Measurements from ENCODE around the gene FSTL4. TPM values are rescaled to one million over a fixed set of nuclear protein-coding genes. Genes with fewer than 3 reads are reported as not detected.

Gene FSTL4
- total and polyA plus RNA-seq, 12 donors = 0.01 to 0.42 (median 0.38) TPM; not detected in 6

GRCh38 chr5:133370036-133370831 lies 242.1 kb downstream of the FSTL4 start:
- ATAC-seq (peak in 1 of 8 donors; percentile 19), DNase-seq (no peak)
- TF ChIP-seq, protein P1, sequence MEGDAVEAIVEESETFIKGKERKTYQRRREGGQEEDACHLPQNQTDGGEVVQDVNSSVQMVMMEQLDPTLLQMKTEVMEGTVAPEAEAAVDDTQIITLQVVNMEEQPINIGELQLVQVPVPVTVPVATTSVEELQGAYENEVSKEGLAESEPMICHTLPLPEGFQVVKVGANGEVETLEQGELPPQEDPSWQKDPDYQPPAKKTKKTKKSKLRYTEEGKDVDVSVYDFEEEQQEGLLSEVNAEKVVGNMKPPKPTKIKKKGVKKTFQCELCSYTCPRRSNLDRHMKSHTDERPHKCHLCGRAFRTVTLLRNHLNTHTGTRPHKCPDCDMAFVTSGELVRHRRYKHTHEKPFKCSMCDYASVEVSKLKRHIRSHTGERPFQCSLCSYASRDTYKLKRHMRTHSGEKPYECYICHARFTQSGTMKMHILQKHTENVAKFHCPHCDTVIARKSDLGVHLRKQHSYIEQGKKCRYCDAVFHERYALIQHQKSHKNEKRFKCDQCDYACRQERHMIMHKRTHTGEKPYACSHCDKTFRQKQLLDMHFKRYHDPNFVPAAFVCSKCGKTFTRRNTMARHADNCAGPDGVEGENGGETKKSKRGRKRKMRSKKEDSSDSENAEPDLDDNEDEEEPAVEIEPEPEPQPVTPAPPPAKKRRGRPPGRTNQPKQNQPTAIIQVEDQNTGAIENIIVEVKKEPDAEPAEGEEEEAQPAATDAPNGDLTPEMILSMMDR (IDR thresholded peaks at IDR 0.05) = no peak

DNA sequence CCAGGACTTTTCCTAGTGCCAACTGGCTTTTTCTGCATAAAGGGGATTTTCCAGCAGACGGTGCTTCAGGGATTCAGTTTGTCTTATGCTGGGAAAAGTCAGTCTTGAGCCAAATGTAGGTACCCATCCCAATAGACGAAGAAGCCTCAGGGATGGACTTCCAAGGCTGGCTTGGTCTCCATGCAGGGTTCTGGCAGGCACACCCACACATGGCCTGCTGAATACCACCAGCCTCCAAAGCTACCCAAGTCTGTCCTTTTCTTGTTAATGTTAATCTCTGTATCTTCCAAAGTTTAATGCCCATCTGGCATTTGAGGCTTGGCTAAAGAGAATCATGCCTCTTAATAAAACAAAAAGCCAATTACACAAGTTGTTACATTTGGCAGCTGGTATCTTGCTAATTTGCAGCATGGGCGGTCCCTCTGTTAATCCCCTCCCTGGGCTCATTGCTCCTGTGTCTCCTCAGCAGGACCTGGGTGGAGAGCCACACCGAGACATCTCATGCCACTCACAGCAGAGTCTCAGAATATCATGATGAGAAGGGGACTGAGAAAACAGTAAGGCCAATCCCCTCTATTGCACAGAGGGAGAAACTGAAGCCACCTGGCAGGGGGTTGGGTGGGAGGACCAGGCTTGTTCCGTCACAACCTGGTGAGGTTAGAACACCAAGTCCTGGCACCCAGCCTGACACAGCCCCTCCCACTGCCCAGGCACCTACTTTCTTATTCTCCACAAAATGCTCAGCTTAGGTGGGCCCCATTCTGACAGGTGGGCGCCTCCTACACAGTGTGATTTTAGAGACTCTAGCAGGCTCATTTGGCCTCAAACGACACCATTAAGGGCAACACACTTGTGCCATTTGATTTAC lies 243.2 kb downstream of the FSTL4 start:
- intact Hi-C loops (cut with DNase I) = no loop called here
- H3K27ac ChIP-seq = no peak overlapping the region
- 78 to 79% methylated on average over 7 of the region's 7 CpGs for WGBS, 2 donors

More at GRCh38 chr5:133370036-133370831, 242.1 kb downstream of the FSTL4 start:
- Histone ChIP-seq H3K9me3 (no peaks in the 10 kb centered on the region), H3K4me3 (no peak overlapping the region), H3K27me3 (peaks cover 0 to 15% (median 0%) of the 10 kb centered on the region in 7 donors), H3K36me3 (no peaks in the 10 kb centered on the region), H3K4me1 (peaks cover 0 to 10% (median 5%) of the 10 kb centered on the region in 9 donors), H3K27ac (no peak overlapping the region)
- 68 to 71% methylated on average over 8 of the region's 8 CpGs for WGBS, 2 donors
- intact Hi-C loops (cut with DNase I) = no loop called here

DNA sequence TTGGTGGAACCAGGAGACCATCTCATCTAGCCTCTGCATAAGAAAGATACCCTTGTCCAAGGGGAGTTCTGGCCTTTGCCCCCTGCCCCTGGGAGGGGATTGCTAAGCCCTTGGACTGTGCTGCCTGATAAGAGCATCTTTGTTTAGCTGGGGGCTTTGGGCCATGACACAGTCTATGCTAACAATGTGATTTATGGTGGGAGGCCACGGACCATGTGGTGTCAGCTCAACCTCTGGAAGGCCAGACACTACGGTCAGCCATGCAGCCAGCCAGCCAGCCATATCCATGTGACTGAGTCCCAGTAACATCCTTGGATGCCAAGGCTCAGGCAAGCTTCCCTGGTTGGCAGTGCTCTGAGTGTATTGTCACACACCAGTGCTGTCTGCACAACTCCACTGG lies 244.4 kb downstream of the FSTL4 start:
- H3K9me3 ChIP-seq = no peaks in the 10 kb centered on the region
- peaks cover 0 to 10% (median 5%) of the 10 kb centered on the region in 9 donors for H3K4me1 ChIP-seq
- 69 to 76% methylated on average over 2 of the region's 2 CpGs for WGBS, 2 donors
- no peak for ATAC-seq
- H3K36me3 ChIP-seq = no peaks in the 10 kb centered on the region
- TF ChIP-seq, protein P1 (IDR thresholded peaks at IDR 0.05) = no peak
- H3K4me3 ChIP-seq = no peak overlapping the region
- no peak for DNase-seq
- no peak overlapping the region for H3K27ac ChIP-seq
- intact Hi-C loops (cut with DNase I) = no loop called here
- peaks cover 0 to 23% (median 0%) of the 10 kb centered on the region in 7 donors for H3K27me3 ChIP-seq

More for the DNA sequence above, 243.2 kb downstream of the FSTL4 start:
- TF ChIP-seq, protein P1 (IDR thresholded peaks at IDR 0.05) = no peak
- Histone ChIP-seq H3K36me3 (no peaks in the 10 kb centered on the region), H3K27me3 (peaks cover 0 to 16% (median 0%) of the 10 kb centered on the region in 7 donors), H3K4me1 (peaks cover 0 to 10% (median 5%) of the 10 kb centered on the region in 9 donors), H3K4me3 (no peak overlapping the region), H3K9me3 (no peaks in the 10 kb centered on the region)
- ATAC-seq = no peak
- no peak for DNase-seq

GRCh38 chr5:133367071-133367786 lies 245.1 kb downstream of the FSTL4 start:
- H3K27me3 ChIP-seq = peaks cover 0 to 30% (median 5%) of the 10 kb centered on the region in 7 donors
- no peaks in the 10 kb centered on the region for H3K9me3 ChIP-seq
- DNase-seq = no peak
- intact Hi-C loops (cut with DNase I) = no loop called here
- peak in 4 of 8 donors; percentile 20 to 44 (median 31) for ATAC-seq
- no peak overlapping the region for H3K27ac ChIP-seq
- 74 to 75% methylated on average over 6 of the region's 6 CpGs for WGBS, 2 donors
- TF ChIP-seq, protein P1 (IDR thresholded peaks at IDR 0.05) = no peak
- H3K4me3 ChIP-seq = no peak overlapping the region
- H3K4me1 ChIP-seq = peaks cover 0 to 10% (median 5%) of the 10 kb centered on the region in 9 donors
- no peaks in the 10 kb centered on the region for H3K36me3 ChIP-seq

All from heart right ventricle (tissue), 16 donors.